GM21515 (cell line): ENCODE measurements around the gene USO1.

Experiments
- ATAC-seq: cut with Tn5 transposase; IDR thresholded peaks from one replicate; pipeline ENCODE4 v1.9.1; 2021; ENCODE audit not compliant: unreplicated experiment

USO1 gene

DNA sequence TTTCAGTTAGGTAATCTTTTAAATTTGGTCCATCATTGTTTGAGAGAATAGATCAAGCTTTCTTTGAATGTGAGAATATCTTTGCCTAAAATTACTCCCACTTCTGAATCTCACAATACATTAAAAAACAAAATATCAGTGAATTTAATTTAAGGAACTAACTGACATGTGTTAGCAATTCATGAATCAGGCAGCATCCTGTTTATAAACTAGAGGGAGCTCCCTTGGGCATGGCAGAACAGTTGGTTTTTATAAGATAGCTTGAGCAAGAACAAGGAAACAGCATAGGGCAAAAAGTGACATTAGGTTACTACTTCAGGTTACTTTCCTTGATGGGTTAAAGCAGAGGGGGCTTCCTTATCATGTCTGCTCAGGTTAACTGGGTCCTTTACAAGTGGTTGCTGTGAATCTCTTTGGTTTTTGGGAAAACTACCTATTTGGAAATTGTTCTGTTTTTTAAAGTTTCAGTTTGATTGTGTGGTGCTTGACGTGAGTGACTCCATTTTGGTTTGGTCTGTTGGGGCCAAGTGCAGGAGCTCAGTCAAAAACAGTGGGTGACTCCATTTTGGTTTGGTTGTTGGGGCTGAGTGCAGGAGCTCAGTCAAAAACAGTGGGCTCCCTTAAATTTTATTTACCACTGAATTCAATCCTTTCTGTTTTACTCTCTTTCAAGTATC lies 109.9 kb downstream of the USO1 start:
- no peak for ATAC-seq

DNA sequence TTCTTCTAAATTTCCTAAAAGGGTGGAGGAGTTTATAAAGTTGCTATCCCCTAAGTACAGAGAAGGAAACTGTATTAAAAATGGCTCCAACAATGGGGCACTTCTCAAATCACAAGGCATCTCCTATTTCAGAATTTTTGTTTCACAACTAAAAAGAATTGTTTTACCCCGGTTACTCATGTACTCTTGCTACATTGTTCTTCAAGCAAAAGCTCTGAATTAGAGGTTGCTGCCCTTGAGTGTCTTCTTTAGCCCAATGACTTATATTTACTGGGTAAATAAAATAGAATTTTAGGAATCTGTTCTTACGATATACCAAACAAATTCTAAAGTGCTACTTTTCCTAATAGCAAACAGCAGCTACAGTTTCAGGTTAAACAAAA lies 110.4 kb downstream of the USO1 start:
- ATAC-seq = no peak

DNA sequence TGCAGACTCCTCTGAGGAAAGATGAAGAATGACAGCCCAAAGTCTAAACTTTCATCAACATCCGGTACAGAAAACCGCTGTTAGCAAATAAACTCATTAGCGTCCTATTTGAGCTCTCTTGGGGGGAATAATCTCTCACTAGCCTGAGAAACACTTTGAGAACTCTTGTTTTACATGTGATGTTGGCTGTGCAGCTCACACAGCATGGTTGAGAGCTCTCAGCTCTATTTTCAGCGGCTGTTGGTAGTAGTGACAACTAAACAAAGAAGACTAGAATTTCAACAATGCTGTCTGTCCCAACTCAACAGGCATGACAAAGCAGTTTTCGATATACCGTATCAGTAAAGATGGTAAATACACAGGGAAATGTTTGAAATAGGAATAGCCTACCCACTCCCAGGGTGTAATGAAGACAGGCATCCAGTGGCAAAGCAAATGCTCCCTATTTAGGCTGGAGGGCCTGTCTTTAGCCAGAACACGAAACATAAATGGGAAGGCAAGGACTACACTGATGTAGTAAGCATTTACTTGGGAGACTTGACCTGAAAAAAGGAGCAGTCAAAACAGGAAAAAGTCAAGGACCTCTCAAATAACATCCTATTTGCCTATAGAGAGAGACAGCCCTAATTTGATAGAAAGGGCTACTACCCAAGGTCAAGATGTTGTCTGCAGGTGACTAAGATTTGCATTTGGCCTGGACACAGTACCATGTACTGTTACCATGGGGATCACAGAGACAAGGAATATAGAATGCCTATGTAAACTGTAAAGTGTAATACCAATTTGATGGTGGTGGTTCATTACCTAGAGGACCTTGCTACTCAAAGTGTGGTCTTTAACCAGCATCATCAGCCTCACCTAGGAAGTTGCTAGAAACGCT lies 117.5 kb downstream of the USO1 start:
- ATAC-seq = no peak

DNA sequence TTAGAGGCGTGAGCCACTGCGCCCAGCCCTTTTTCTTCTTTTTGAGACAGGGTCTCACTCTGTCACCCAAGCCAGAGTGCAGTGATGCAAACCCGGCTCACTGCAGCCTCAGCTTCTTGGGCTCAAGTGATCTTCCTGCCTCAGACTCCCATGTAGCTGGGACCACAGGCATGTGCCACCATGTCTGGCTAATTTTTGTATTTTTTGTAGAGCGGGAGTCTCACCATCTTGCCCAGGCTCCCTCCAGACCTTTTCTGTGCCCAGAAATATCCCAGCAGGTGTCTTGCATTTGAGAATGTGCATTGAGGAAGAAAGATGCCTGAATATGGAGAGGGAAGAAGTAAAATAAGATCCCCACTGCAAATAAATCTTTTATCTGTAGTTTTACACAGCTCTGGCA lies 119.2 kb downstream of the USO1 start:
- ATAC-seq = no peak

DNA sequence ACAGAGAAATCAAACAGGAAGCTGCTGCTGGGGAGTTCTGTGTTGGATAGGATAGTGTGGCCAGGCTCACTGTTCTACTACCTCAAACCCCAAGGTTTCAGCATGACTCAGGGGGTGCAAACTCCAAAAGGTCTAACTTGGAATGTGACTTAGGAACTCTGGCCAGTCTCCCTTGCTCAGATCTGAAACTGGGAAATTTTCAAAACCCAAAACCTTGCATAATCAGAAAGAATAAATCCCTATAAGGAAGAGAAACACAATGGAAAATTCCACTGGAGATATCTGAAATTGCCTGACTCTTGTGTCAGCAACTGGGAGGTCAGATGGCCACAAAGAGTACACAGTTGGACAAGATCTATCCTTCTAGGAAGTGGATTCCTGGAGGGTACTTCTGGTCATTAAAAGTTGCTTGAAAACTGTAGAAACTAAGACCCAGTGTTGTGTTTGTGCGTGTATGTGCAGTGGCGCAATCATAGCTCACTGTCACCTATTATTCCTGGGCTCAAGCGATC lies 119.8 kb downstream of the USO1 start:
- ATAC-seq = no peak

DNA sequence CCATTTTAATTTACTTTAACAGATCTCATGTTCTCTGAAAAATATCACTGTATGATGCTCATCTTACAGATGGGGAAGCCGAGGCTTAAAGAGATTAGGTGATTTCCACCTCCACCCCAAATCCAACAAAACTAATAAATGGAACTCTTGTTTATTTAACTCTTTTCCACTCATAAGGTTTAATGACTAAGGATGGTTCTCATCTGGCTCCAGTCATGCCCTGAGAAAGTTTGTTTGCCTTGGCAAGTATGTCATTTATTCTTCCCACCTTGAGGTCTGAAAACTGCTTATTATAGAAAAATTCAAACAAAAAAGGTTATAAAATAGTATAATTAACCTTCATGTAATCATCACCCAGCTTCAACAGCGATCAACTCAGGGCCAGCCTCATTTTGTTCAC lies 121.6 kb downstream of the USO1 start:
- no peak for ATAC-seq

DNA sequence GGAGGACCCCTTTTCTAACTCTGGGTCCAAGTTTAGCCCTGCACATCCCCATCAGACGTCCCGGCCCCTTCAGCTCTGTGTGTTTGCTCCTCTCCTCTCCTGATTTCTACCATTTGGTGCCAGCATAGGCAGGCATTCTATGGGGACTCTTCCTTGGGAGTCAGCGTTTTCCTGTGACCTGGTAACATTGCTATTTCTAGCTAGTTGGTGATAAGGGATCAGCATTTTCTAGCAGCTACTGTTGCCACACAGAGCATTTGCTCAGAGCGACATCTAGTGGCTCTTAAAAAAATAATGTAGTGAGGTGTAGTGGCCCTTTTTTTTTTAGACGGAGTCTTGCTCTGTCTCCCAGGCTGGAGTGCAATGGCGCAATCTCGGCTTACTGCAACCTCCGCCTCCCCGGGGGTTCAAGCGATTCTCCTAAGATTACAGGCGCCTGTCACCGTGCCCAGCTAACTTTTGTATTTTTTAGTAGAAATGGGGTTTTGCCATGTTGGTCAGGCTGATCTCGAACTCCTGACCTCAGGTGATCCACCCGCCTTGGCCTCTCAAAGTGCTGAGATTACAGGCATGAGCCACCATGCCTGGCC lies 123.9 kb downstream of the USO1 start:
- peak; percentile 77 for ATAC-seq

DNA sequence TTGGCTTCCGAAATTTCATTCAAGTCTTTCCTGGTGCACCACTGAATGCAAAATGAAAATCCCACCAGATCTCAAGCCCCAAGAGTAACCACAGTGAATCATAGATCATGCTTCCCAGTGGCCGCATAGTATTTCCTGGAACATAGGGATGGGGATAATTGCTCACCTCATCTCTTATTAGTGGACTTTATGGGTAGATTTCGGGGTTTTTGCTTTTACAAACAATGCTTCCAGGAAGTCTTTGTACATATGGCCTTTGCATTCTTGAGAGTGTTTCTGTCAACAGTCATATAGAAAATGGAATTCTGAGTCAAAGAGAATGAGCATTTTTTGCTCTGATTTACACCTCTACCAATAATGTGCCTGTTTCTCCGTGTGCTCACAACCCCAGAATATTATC lies 124.5 kb downstream of the USO1 start:
- ATAC-seq = no peak

DNA sequence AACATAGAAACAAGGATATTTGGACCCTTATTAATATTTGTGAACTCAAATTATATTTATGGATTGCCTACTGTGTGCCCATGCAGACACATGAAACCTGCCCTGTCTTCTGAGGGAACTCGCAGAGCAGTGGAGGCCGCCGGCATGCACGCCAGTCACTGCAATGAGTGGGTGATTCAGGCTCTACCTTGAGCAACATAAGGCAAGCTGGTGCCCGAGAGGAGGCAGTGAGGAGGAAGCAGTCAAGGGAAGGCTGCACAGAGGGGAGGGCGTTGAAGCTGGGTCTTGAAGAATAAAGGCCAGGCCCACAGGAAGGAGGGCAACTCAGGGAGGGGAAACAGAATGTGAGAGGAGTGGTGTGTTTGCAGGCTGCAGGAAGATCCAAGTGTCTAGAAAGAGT lies 125.1 kb downstream of the USO1 start:
- ATAC-seq = no peak

DNA sequence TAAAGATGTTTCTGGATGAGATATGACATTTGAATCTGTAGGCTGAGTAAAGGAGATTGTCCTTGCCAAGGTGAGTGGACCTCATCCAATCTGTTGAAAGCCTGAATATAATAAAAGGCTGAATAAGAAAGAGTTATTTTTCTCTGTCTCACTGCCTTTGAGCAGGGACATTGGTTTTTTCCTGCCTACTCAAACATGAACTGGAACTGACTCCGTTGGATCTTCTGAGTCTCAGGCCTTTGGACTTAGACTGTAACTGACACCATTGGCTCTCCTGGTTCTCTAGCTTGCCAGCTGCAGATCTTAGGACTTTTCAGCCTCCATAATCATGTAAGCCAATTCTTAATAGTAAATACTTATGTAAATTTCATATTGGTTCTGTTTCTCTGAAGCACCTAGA lies 134.3 kb downstream of the USO1 start:
- ATAC-seq = no peak

DNA sequence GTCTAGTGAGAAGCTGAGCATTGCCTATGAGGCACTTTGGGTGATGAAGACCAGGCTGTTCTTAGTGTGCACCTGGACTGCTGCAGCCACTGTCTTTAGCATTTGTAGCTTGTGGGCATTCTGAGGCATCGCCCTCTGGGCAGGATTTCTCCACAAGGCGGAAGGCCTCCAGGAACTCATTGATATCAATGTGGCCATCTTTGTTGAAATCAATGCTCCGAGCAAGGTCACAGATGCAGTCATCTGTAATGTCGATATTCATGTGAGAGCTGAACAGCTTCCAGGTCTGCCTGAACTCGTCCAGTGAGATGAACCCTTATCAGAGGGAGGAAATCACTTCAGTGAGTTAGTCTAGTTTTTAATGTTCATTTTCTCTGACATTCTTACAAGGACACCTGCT lies 136.2 kb downstream of the USO1 start:
- no peak for ATAC-seq
